ENCODE results near the gene C6orf52. TPM values are rescaled to one million over a fixed set of nuclear protein-coding genes. Genes with fewer than 3 reads are reported as not detected.
"Not testable (repeated sequence)": the region's sequence is repeated elsewhere in the genome, so short reads cannot be mapped to it uniquely, and the experiment has no call there.

Gene C6orf52
- 12.7 TPM for polyA plus RNA-seq
- long read RNA-seq, donor 1: 0 reads
- long read RNA-seq, donor 2, partial matches to known transcripts: 0 of 3 reads
- long read RNA-seq, donor 2, other reads (novel, unspliced or antisense): 0 of 3 reads
- long read RNA-seq, donor 3, transcript C6orf52-203 (4 exons, 493 nt): major isoform, 6 of 132 reads
- long read RNA-seq, donor 3, partial matches to known transcripts: 74 of 132 reads
- long read RNA-seq, donor 3, other reads (novel, unspliced or antisense): 51 of 132 reads
- long read RNA-seq, donor 4, partial matches to known transcripts: 0 of 1 reads
- long read RNA-seq, donor 4, other reads (novel, unspliced or antisense): 0 of 1 reads
- long read RNA-seq, donor 5, partial matches to known transcripts: 166 of 171 reads
- long read RNA-seq, donor 5, other reads (novel, unspliced or antisense): 5 of 171 reads
- long read RNA-seq, donor 6, transcript C6orf52-203 (4 exons, 493 nt): major isoform, 9 of 10 reads
- long read RNA-seq, donor 6, partial matches to known transcripts: 0 of 10 reads
- long read RNA-seq, donor 6, other reads (novel, unspliced or antisense): 0 of 10 reads
- long read RNA-seq, donor 7: 0 reads
- long read RNA-seq, donor 8, transcript C6orf52-203 (4 exons, 493 nt): major isoform, 6 of 75 reads
- long read RNA-seq, donor 8, partial matches to known transcripts: 38 of 75 reads
- long read RNA-seq, donor 8, other reads (novel, unspliced or antisense): 31 of 75 reads
- long read RNA-seq, donor 9, partial matches to known transcripts: 0 of 8 reads
- long read RNA-seq, donor 9, other reads (novel, unspliced or antisense): 5 of 8 reads
- long read RNA-seq, donor 10, partial matches to known transcripts: 49 of 75 reads
- long read RNA-seq, donor 10, other reads (novel, unspliced or antisense): 22 of 75 reads
- long read RNA-seq, donor 11, partial matches to known transcripts: 6 of 9 reads
- long read RNA-seq, donor 11, other reads (novel, unspliced or antisense): 0 of 9 reads

GRCh38 chr6:10694302-10695085 is at the start of gene C6orf52, which contains the start of gene PAK1IP1:
Gene C6orf52 (minus strand): TSS chr6:10694616. CDS start chr6:10687550, 7,066 bp downstream.
Gene PAK1IP1 (plus strand): TSS chr6:10694972. CDS start chr6:10694986, 14 bp downstream.
- 0% methylated on average over 7 of the region's 53 CpGs for WGBS (ENCODE audit: insufficient coverage, low lambda C conversion rate)
- peaks cover 11% of the 10 kb centered on the region for H3K4me1 ChIP-seq (ENCODE audit: control insufficient read depth, insufficient read depth, low read length)

GRCh38 chr6:10743515-10743914 is 49.1 kb upstream of the C6orf52 start:
- DNase-seq: no peak
- peaks cover 2% of the 10 kb centered on the region for H3K4me1 ChIP-seq (ENCODE audit: control insufficient read depth, insufficient read depth, low read length)
- no peaks in the 10 kb centered on the region for H3K27me3 ChIP-seq (ENCODE audit: control insufficient read depth, insufficient read depth, low read length)
- H3K36me3 ChIP-seq (ENCODE audit: control insufficient read depth, insufficient read depth, low read length): peaks cover 4% of the 10 kb centered on the region
- H3K27ac ChIP-seq (ENCODE audit: low read length): no peak overlapping the region
- H3K4me3 ChIP-seq (ENCODE audit: low read length): no peak overlapping the region
- WGBS (ENCODE audit: insufficient coverage, low lambda C conversion rate): no CpG with 5 or more reads among the region's 6 CpGs
- no peaks in the 10 kb centered on the region for H3K9me3 ChIP-seq (ENCODE audit: control insufficient read depth, low read depth, low read length)

More at GRCh38 chr6:10694302-10695085, at the start of gene C6orf52, which contains the start of gene PAK1IP1:
- Histone ChIP-seq H3K27ac (ENCODE audit: low read length) (peak within 1 kb of the TSS; percentile 99), H3K36me3 (ENCODE audit: control insufficient read depth, insufficient read depth, low read length) (peaks cover 20% of the 10 kb centered on the region), H3K4me3 (ENCODE audit: low read length) (peak within 1 kb of the TSS; percentile 90), H3K9me3 (ENCODE audit: control insufficient read depth, low read depth, low read length) (no peaks in the 10 kb centered on the region), H3K27me3 (ENCODE audit: control insufficient read depth, insufficient read depth, low read length) (no peaks in the 10 kb centered on the region)
- DNase-seq: peak; percentile 95 to 98

- no peaks in the 10 kb centered on the region for H3K9me3 ChIP-seq (ENCODE audit: control insufficient read depth, low read depth, low read length)
- no peak overlapping the region for H3K27ac ChIP-seq (ENCODE audit: low read length)
- no peaks in the 10 kb centered on the region for H3K27me3 ChIP-seq (ENCODE audit: control insufficient read depth, insufficient read depth, low read length)
- H3K4me3 ChIP-seq (ENCODE audit: low read length): no peak overlapping the region
- no CpG with 5 or more reads among the region's 12 CpGs for WGBS (ENCODE audit: insufficient coverage, low lambda C conversion rate)
- no peaks in the 10 kb centered on the region for H3K4me1 ChIP-seq (ENCODE audit: control insufficient read depth, insufficient read depth, low read length)
- peaks cover 4% of the 10 kb centered on the region for H3K36me3 ChIP-seq (ENCODE audit: control insufficient read depth, insufficient read depth, low read length)
- DNase-seq: no peak
Measured at GRCh38 chr6:10742251-10742650, 47.8 kb upstream of the C6orf52 start.

- H3K4me1 ChIP-seq (ENCODE audit: control insufficient read depth, insufficient read depth, low read length); H3K4me3 ChIP-seq (ENCODE audit: low read length); H3K27ac ChIP-seq (ENCODE audit: low read length); H3K9me3 ChIP-seq (ENCODE audit: control insufficient read depth, low read depth, low read length); DNase-seq; H3K36me3 ChIP-seq (ENCODE audit: control insufficient read depth, insufficient read depth, low read length); H3K27me3 ChIP-seq (ENCODE audit: control insufficient read depth, insufficient read depth, low read length): not testable (repeated sequence)
- WGBS (ENCODE audit: insufficient coverage, low lambda C conversion rate): no CpG with 5 or more reads among the region's 4 CpGs
Measured at GRCh38 chr6:10741643-10742042, 47.2 kb upstream of the C6orf52 start.

- Histone ChIP-seq H3K4me3 (ENCODE audit: low read length) (no peak overlapping the region), H3K27me3 (ENCODE audit: control insufficient read depth, insufficient read depth, low read length) (no peaks in the 10 kb centered on the region), H3K27ac (ENCODE audit: low read length) (no peak overlapping the region), H3K4me1 (ENCODE audit: control insufficient read depth, insufficient read depth, low read length) (no peaks in the 10 kb centered on the region), H3K36me3 (ENCODE audit: control insufficient read depth, insufficient read depth, low read length) (peaks cover 4% of the 10 kb centered on the region), H3K9me3 (ENCODE audit: control insufficient read depth, low read depth, low read length) (no peaks in the 10 kb centered on the region)
- DNase-seq: no peak
Measured at GRCh38 chr6:10740061-10740460, 45.6 kb upstream of the C6orf52 start.

- WGBS (ENCODE audit: insufficient coverage, low lambda C conversion rate): 100% methylated on average over 2 of the region's 2 CpGs
- no peaks in the 10 kb centered on the region for H3K9me3 ChIP-seq (ENCODE audit: control insufficient read depth, low read depth, low read length)
- DNase-seq: no peak
- no peak overlapping the region for H3K27ac ChIP-seq (ENCODE audit: low read length)
- no peak overlapping the region for H3K4me3 ChIP-seq (ENCODE audit: low read length)
- peaks cover 14% of the 10 kb centered on the region for H3K36me3 ChIP-seq (ENCODE audit: control insufficient read depth, insufficient read depth, low read length)
- H3K27me3 ChIP-seq (ENCODE audit: control insufficient read depth, insufficient read depth, low read length): no peaks in the 10 kb centered on the region
- H3K4me1 ChIP-seq (ENCODE audit: control insufficient read depth, insufficient read depth, low read length): no peaks in the 10 kb centered on the region
Measured at GRCh38 chr6:10736731-10737130, 42.3 kb upstream of the C6orf52 start.

GRCh38 chr6:10733863-10734262 is 39.4 kb upstream of the C6orf52 start:
- Histone ChIP-seq H3K27me3 (ENCODE audit: control insufficient read depth, insufficient read depth, low read length) (no peaks in the 10 kb centered on the region), H3K36me3 (ENCODE audit: control insufficient read depth, insufficient read depth, low read length) (peaks cover 35% of the 10 kb centered on the region)

GRCh38 chr6:10733151-10733715 is 38.8 kb upstream of the C6orf52 start:
- no peaks in the 10 kb centered on the region for H3K4me1 ChIP-seq (ENCODE audit: control insufficient read depth, insufficient read depth, low read length)
- H3K4me3 ChIP-seq (ENCODE audit: low read length): no peak overlapping the region
- H3K9me3 ChIP-seq (ENCODE audit: control insufficient read depth, low read depth, low read length): no peaks in the 10 kb centered on the region
- no peaks in the 10 kb centered on the region for H3K27me3 ChIP-seq (ENCODE audit: control insufficient read depth, insufficient read depth, low read length)
- H3K27ac ChIP-seq (ENCODE audit: low read length): no peak overlapping the region
- DNase-seq: no peak
- no CpG with 5 or more reads among the region's 17 CpGs for WGBS (ENCODE audit: insufficient coverage, low lambda C conversion rate)
- peaks cover 41% of the 10 kb centered on the region for H3K36me3 ChIP-seq (ENCODE audit: control insufficient read depth, insufficient read depth, low read length)

More at GRCh38 chr6:10733863-10734262, 39.4 kb upstream of the C6orf52 start:
- no peak overlapping the region for H3K4me3 ChIP-seq (ENCODE audit: low read length)
- WGBS (ENCODE audit: insufficient coverage, low lambda C conversion rate): no CpG with 5 or more reads among the region's 3 CpGs
- no peaks in the 10 kb centered on the region for H3K9me3 ChIP-seq (ENCODE audit: control insufficient read depth, low read depth, low read length)
- no peak for DNase-seq
- no peaks in the 10 kb centered on the region for H3K4me1 ChIP-seq (ENCODE audit: control insufficient read depth, insufficient read depth, low read length)
- no peak overlapping the region for H3K27ac ChIP-seq (ENCODE audit: low read length)

- 80% methylated on average over 2 of the region's 3 CpGs for WGBS (ENCODE audit: insufficient coverage, low lambda C conversion rate)
- Histone ChIP-seq H3K36me3 (ENCODE audit: control insufficient read depth, insufficient read depth, low read length) (peaks cover 64% of the 10 kb centered on the region), H3K4me1 (ENCODE audit: control insufficient read depth, insufficient read depth, low read length) (no peaks in the 10 kb centered on the region), H3K9me3 (ENCODE audit: control insufficient read depth, low read depth, low read length) (no peaks in the 10 kb centered on the region), H3K27me3 (ENCODE audit: control insufficient read depth, insufficient read depth, low read length) (no peaks in the 10 kb centered on the region), H3K27ac (ENCODE audit: low read length) (no peak overlapping the region), H3K4me3 (ENCODE audit: low read length) (no peak overlapping the region)
- no peak for DNase-seq
Measured at GRCh38 chr6:10730254-10730653, 35.8 kb upstream of the C6orf52 start.

Measured in large intestine (tissue), 12 donors.